Ramos (cell line): ENCODE measurements around the gene NR3C1.

ENCODE experiments used
- in situ Hi-C: fragments of 300-500 bp; cut with MboI; formaldehyde crosslinking; loops from one replicate; pipeline ENCODE4 v1.14.3; 2022; ENCODE audit warnings: low sequenced_read_pairs; ENCODE audit not compliant: unreplicated experiment

The NR3C1 gene

GRCh38 chr5:143318270-143318669, 85.2 kb downstream of the NR3C1 start:
- in situ Hi-C loops, result no loop called here

GRCh38 chr5:143316844-143317631, 86.4 kb downstream of the NR3C1 start:
- in situ Hi-C loops, result no loop called here

- in situ Hi-C loops, result no loop called here
Observed at GRCh38 chr5:143316337-143316736, 87.1 kb downstream of the NR3C1 start.

- in situ Hi-C loops, result no loop called here
Observed at GRCh38 chr5:143315929-143316328, 87.6 kb downstream of the NR3C1 start.

- in situ Hi-C loops, result no loop called here
Observed at GRCh38 chr5:143315214-143315613, 88.3 kb downstream of the NR3C1 start.

- in situ Hi-C loops, result no loop called here
Observed at GRCh38 chr5:143314659-143315058, 88.8 kb downstream of the NR3C1 start.

- in situ Hi-C loops, result no loop called here
Observed at GRCh38 chr5:143314099-143314498, 89.4 kb downstream of the NR3C1 start.

- in situ Hi-C loops, result no loop called here
Observed at GRCh38 chr5:143313298-143313852, 90.1 kb downstream of the NR3C1 start.

GRCh38 chr5:143312822-143313221, 90.7 kb downstream of the NR3C1 start:
- in situ Hi-C loops, result no loop called here

- in situ Hi-C loops, result no loop called here
Observed at GRCh38 chr5:143311955-143312354, 91.5 kb downstream of the NR3C1 start.

- in situ Hi-C loops, result no loop called here
Observed at GRCh38 chr5:143311428-143311827, 92.1 kb downstream of the NR3C1 start.

GRCh38 chr5:143309661-143310431, 93.6 kb downstream of the NR3C1 start:
- in situ Hi-C loops, result no loop called here

- in situ Hi-C loops, result no loop called here
Observed at GRCh38 chr5:143308731-143309130, 94.8 kb downstream of the NR3C1 start.

GRCh38 chr5:143306040-143306439, 97.4 kb downstream of the NR3C1 start:
- in situ Hi-C loops, result no loop called here

- in situ Hi-C loops, result no loop called here
Observed at GRCh38 chr5:143304836-143305475, 98.5 kb downstream of the NR3C1 start.

GRCh38 chr5:143302341-143303045, 101.0 kb downstream of the NR3C1 start:
- in situ Hi-C loops, result no loop called here

- in situ Hi-C loops, result no loop called here
Observed at GRCh38 chr5:143297756-143298155, 105.7 kb downstream of the NR3C1 start.

GRCh38 chr5:143290125-143290524, 113.4 kb downstream of the NR3C1 start:
- in situ Hi-C loops, result no loop called here

- in situ Hi-C loops, result no loop called here
Observed at GRCh38 chr5:143284521-143284920, 119.0 kb downstream of the NR3C1 start.

- in situ Hi-C loops, result no loop called here
Observed at GRCh38 chr5:143284002-143284401, 119.5 kb downstream of the NR3C1 start.
